K562 (cell line): ENCODE results near the gene KIF3A. TPM values are rescaled to one million over a fixed set of nuclear protein-coding genes. Genes with fewer than 3 reads are reported as not detected.

Source experiments
- ATAC-seq: fragments of 200-7000 bp; cut with Tn5 transposase; 3 replicates; pipeline ENCODE4 v1.9.1; 2020; ENCODE audit warnings: moderate library complexity
- BruUV-seq: library from RNA; stranded (reverse); fragments of 400-500 nt; replicated peaks from 2 replicates; lab custom pipeline; 2021; lab: Mats Ljungman, UMichigan
- CTCF ChIA-PET: fragments of 300-600 bp; formaldehyde crosslinking; extraction: SDS; loops from one replicate; lab custom pipeline; 2021; ENCODE audit warnings: low intra/inter-chr PET ratio; lab: Yijun Ruan, JAX
- POLR2A ChIA-PET: fragments of 300-600, 350-650 bp; sonication (Branson Sonifier 250); formaldehyde crosslinking; extraction: SDS; loops from one replicate; lab custom pipeline; 2021; ENCODE audit warnings: antibody characterized with exemption, inconsistent platforms; lab: Yijun Ruan, JAX
- DNase-seq, 4 experiments: peaks; one replicate each; pipeline versions ENCODE4 v3.0.0 to v3.0.0-alpha.2; 2011 to 2018; ENCODE audit warnings: low spot score in 3 of 4, mixed read lengths in 3 of 4; ENCODE audit errors: extremely low read depth in 1 of 4
- FAIRE-seq: peaks from 2 replicates; lab custom pipeline; 2011; peaks lifted over from hg19 to GRCh38; lab: Jason Lieb, UNC
- H2AFZ ChIP-seq: 2 replicates; pipeline ENCODE4 v1.6.0; 2011; ENCODE audit warnings: low read depth, low read length, control low read depth, inconsistent platforms
- H3K27ac ChIP-seq: fragments of 200-600 bp; 3 replicates; pipeline ENCODE4 v1.8.0; 2011; ENCODE audit warnings: low read depth, mild to moderate bottlenecking, control low read depth, inconsistent platforms, low read length, moderate library complexity, mixed read lengths; ENCODE audit errors: extremely low read depth
- H3K27me3 ChIP-seq, 2 experiments: fragments of 300-600 bp in 1 of 2; 2 replicates in 1 of 2; 3 replicates in 1 of 2; pipeline versions ENCODE4 v1.6.0 to v1.8.0; 2011; ENCODE audit warnings: inconsistent platforms in 2 of 2, low read length in 2 of 2, mild to moderate bottlenecking in 1 of 2, mixed read lengths in 1 of 2, moderate library complexity in 1 of 2; ENCODE audit not compliant: control insufficient read depth in 2 of 2, insufficient read depth in 2 of 2
- H3K36me3 ChIP-seq: fragments of 300-600 bp; 3 replicates; pipeline ENCODE4 v1.8.0; 2011; ENCODE audit warnings: mild to moderate bottlenecking, low read length, inconsistent platforms; ENCODE audit not compliant: control insufficient read depth, insufficient read depth
- H3K4me1 ChIP-seq, 2 experiments: fragments of 200-600 bp in 1 of 2; replicated peaks in 1 of 2; 2 replicates in 1 of 2; 3 replicates in 1 of 2; pipeline versions ENCODE4 v1.5.1 to v1.8.0; 2011; ENCODE audit warnings: inconsistent platforms in 2 of 2, low read length in 2 of 2, mild to moderate bottlenecking in 1 of 2, mixed read lengths in 1 of 2, moderate library complexity in 1 of 2; ENCODE audit not compliant: control insufficient read depth in 2 of 2, insufficient read depth in 2 of 2
- H3K4me2 ChIP-seq: 2 replicates; pipeline ENCODE4 v1.6.1; 2011; ENCODE audit warnings: low read length, control low read depth, inconsistent platforms, mixed read lengths; ENCODE audit not compliant: insufficient read depth
- H3K4me3 ChIP-seq: fragments of 200-600 bp; sonication (generic), shearing (Covaris generic); 2 replicates; pipeline ENCODE4 v1.5.1; 2016; ENCODE audit warnings: control low read depth, inconsistent platforms
- H3K79me2 ChIP-seq: fragments of 200-600 bp; 3 replicates; pipeline ENCODE4 v1.8.0; 2011; ENCODE audit warnings: low read length, inconsistent platforms; ENCODE audit not compliant: control insufficient read depth, insufficient read depth
- H3K9ac ChIP-seq, 2 experiments: 2 replicates each; pipeline versions ENCODE4 v1.6.0 to v1.6.1; 2011; ENCODE audit warnings: low read depth in 2 of 2, low read length in 2 of 2, control low read depth in 1 of 2, inconsistent platforms in 1 of 2, mild to moderate bottlenecking in 1 of 2, mixed read lengths in 1 of 2; ENCODE audit not compliant: insufficient read depth in 1 of 2
- H3K9me1 ChIP-seq: one replicate; pipeline ENCODE4 v1.6.0; 2011; ENCODE audit warnings: inconsistent platforms, mild to moderate bottlenecking, low read length, moderate library complexity; ENCODE audit not compliant: control insufficient read depth, insufficient read depth
- H3K9me3 ChIP-seq: replicated peaks from 2 replicates; pipeline ENCODE4 v1.5.1; 2011; ENCODE audit warnings: low read depth, low read length, inconsistent platforms; ENCODE audit not compliant: control insufficient read depth, insufficient read depth
- H4K20me1 ChIP-seq: replicated peaks from 2 replicates; pipeline ENCODE4 v1.6.1; 2011; ENCODE audit warnings: low read length, inconsistent platforms, mixed read lengths; ENCODE audit not compliant: control insufficient read depth, insufficient read depth
- CBX5 ChIP-seq: IDR thresholded peaks from 2 replicates; pipeline ENCODE4 v1.6.1; 2014; ENCODE audit warnings: low read depth, borderline replicate concordance
- ETV5 ChIP-seq: sonication (generic); formaldehyde crosslinking; IDR thresholded peaks from 2 replicates; pipeline ENCODE4 v1.4.0; 2020; ENCODE audit warnings: low read depth, mild to moderate bottlenecking, missing genetic modification reagents
- FOXA1 ChIP-seq: fragments of 450-650 bp; IDR thresholded peaks from 2 replicates; pipeline ENCODE4 v1.6.1; 2016; ENCODE audit warnings: mild to moderate bottlenecking, borderline replicate concordance
- FOXJ3 ChIP-seq: sonication (generic); formaldehyde crosslinking; IDR thresholded peaks from 2 replicates; pipeline ENCODE4 v1.4.0; 2020; ENCODE audit warnings: mild to moderate bottlenecking, missing genetic modification reagents
- HCFC1 ChIP-seq: IDR thresholded peaks from 2 replicates; pipeline ENCODE4 v1.6.1; 2012; ENCODE audit warnings: low read depth, low read length, improper control_type of control experiment
- KLF6 ChIP-seq: fragments of 250-450 bp; sonication (Bioruptor Pico); IDR thresholded peaks from 2 replicates; pipeline ENCODE4 v1.4.0; 2020; ENCODE audit warnings: mild to moderate bottlenecking, moderate library complexity, borderline replicate concordance
- NFE2 ChIP-seq: IDR thresholded peaks from 2 replicates; pipeline ENCODE4 v1.6.1; 2014; ENCODE audit warnings: antibody characterized with exemption, low read depth
- PTBP1 ChIP-seq: fragments of 200-400 bp; formaldehyde crosslinking; IDR thresholded peaks from 2 replicates; pipeline ENCODE4 v1.6.1; 2017; ENCODE audit warnings: low read depth, low read length
- RAD21 ChIP-seq, 2 experiments: fragments of 250-450 bp in 1 of 2; fragments of 450-650 bp in 1 of 2; sonication (Bioruptor Pico) in 1 of 2; formaldehyde crosslinking in 1 of 2; IDR thresholded peaks in 1 of 2; conservative IDR thresholded peaks in 1 of 2; 2 replicates each; pipeline versions ENCODE4 v1.4.0 to v1.8.0; 2020 to 2022; ENCODE audit warnings: mild to moderate bottlenecking in 2 of 2, moderate library complexity in 1 of 2
- RBM14 ChIP-seq: fragments of 200-400 bp; formaldehyde crosslinking; IDR thresholded peaks from 2 replicates; pipeline ENCODE4 v1.6.1; 2018; ENCODE audit warnings: low read depth, mild to moderate bottlenecking, low read length, moderate library complexity, borderline replicate concordance; ENCODE audit not compliant: insufficient read depth
- RBM34 ChIP-seq: fragments of 200-400 bp; formaldehyde crosslinking; IDR thresholded peaks from 2 replicates; pipeline ENCODE4 v1.6.1; 2018; ENCODE audit warnings: low read length, borderline replicate concordance; ENCODE audit not compliant: insufficient read depth
- SMARCA5 ChIP-seq: fragments of 450-650 bp; IDR thresholded peaks from 2 replicates; pipeline ENCODE4 v1.6.1; 2016
- TARDBP ChIP-seq: fragments of 450-650 bp; IDR thresholded peaks from 2 replicates; pipeline ENCODE4 v1.6.1; 2016
- TBP ChIP-seq: optimal IDR thresholded peaks from 2 replicates; pipeline ENCODE3; 2011; ENCODE audit warnings: low read depth, low read length, improper control_type of control experiment
- ZFP36 ChIP-seq: fragments of 150-350 bp; IDR thresholded peaks from 2 replicates; pipeline ENCODE4 v1.6.1; 2018; ENCODE audit warnings: low read length, low read depth; ENCODE audit not compliant: partially characterized antibody
- ZNF174 ChIP-seq: fragments of 250-450 bp; sonication (Bioruptor Pico); IDR thresholded peaks from 2 replicates; pipeline ENCODE4 v1.4.0; 2020; ENCODE audit warnings: mild to moderate bottlenecking
- WGBS: fragments of 100-300 bp; shearing (Covaris generic); methylation state at CpG from one replicate; pipeline ENCODE4 v1.1.6; 2016; ENCODE audit warnings: low coverage, mixed read lengths; ENCODE audit not compliant: insufficient coverage; ENCODE audit errors: missing lambda C conversion rate; 5-methylcytosine and 5-hydroxymethylcytosine counted together
- in situ Hi-C: fragments of 300-500 bp; cut with MboI; formaldehyde crosslinking; loops from 4 replicates; pipeline ENCODE4 v1.15.0; 2018; ENCODE audit warnings: inconsistent platforms, mixed read lengths
- intact Hi-C: fragments of 100-400 bp; cut with micrococcal nuclease; formaldehyde crosslinking; loops from 2 replicates; pipeline ENCODE4 v1.14.2; 2022
- polyA plus RNA-seq, 8 experiments: library from polyadenylated mRNA; depleted of rRNA in 4 of 8; stranded (reverse) in 5 of 8; unstranded in 3 of 8; fragments of >200 nt; fragmentation: Nextera tagmentation in 2 of 8; fragmentation: Illumina TruSeq in 1 of 8; extraction: Ambion mirVana in 2 of 8; extraction: Trizol in 1 of 8; gene quantifications; 2 replicates each; pipeline versions ENCODE4 v1.2.1 to v1.2.3, GENCODE V29; 2011 to 2014; ENCODE audit warnings: inconsistent platforms in 1 of 8, missing spikeins in 1 of 8
- total RNA-seq, 7 experiments: library from RNA; depleted of rRNA in 6 of 7; stranded (reverse); fragments of >200 nt in 6 of 7; fragmentation: Illumina TruSeq in 2 of 7; extraction: Trizol in 2 of 7; gene quantifications; 2 replicates each; pipeline versions ENCODE4 v1.2.1 to v1.2.3, GENCODE V29; 2011 to 2021; ENCODE audit warnings: low replicate concordance in 1 of 7
- TF ChIP-seq, protein P1 (sequence below): fragments of 450-650 bp; formaldehyde crosslinking; IDR thresholded peaks from 2 replicates; pipeline ENCODE4 v1.4.0; 2020; ENCODE audit warnings: mild to moderate bottlenecking, moderate library complexity
- TF ChIP-seq, protein P2 (sequence below): fragments of 450-650 bp; IDR thresholded peaks from 2 replicates; pipeline ENCODE4 v1.6.1; 2016; ENCODE audit warnings: antibody characterized with exemption

Gene KIF3A
- total and polyA plus RNA-seq, 9 of the 15 experiments (the other 6 are each of a cell fraction or from before 2014, with no cell fraction given) = 1.5 to 7.8 (median 6.0) TPM

DNA sequence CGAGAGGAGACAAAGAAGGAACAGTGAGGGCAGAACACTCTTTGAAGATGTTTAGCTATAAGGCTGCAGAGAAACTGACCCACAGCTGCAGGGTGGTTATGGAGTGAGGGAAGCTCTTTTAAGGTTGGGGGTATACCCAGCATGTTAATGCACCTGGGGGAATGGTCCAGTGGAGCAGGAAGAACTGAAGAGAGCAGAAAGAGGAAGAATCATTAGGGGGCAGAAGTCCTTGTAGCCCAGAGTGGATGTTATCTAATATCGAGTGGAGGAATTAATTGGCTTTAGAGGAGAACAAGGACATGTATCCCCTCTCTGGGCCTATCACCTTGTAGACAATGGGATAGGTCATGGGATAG is 55.9 kb downstream of the KIF3A start (continued):
- TF ChIP-seq ETV5 (no peak), KLF6 (no peak), TBP (no peak), HCFC1 (no peak)

DNA sequence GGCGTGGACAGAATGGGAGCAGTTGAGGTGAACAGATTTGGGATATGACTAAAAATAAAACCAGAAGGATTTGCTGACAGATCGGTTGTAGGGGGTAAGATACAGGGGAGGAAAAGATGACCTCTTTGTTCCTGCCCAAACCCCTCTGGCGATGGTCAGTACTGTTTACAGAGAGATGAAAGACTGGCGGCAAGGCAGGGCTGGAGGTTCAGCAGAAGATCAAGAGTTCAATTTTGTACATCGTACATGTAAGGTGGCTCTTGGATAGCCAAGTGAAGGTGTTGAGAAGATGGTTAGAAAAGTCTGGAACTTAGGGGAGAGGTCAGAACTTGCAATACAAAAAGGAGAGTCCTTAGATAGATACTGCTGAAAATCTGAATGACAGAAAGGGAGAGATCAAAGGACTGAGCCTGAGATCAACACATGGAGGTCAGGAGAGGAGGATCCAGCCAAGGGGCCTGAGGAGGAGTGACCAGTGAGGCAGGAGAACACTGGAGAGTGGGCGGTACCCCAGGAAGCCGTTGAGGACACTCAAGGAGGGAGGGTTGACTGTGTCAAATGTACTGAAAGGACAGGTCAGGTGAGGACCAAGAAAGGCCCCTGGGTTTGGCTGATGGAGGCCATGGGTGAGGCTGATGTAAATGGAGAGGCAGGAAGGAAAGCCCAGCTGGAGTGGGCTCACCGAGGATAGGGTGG is 56.4 kb downstream of the KIF3A start:
- H3K27me3 ChIP-seq = no peaks in the 10 kb centered on the region
- H3K4me1 ChIP-seq = peaks cover 7 to 39% of the 10 kb centered on the region in 2 experiments
- peak; percentile 54 for ATAC-seq
- H3K9me1 ChIP-seq = no peaks in the 10 kb centered on the region
- BruUV-seq = no TSS peak
- ChIA-PET POLR2A (interaction anchor here (0.7 kb wide), 1 partner anchor 9 kb away, joined by 5 read pairs; no protein-coding TSS in a partner anchor), CTCF (no interaction called here)
- H3K9me3 ChIP-seq = no peaks in the 10 kb centered on the region
- FAIRE-seq = no peak
- H3K9ac ChIP-seq = no peak overlapping the region
- no peak overlapping the region for H3K4me2 ChIP-seq
- no peaks in the 10 kb centered on the region for H3K79me2 ChIP-seq
- intact Hi-C loops = no loop called here
- peak in 2 of 4 experiments; percentile 14 to 51 for DNase-seq
- H3K4me3 ChIP-seq = no peak overlapping the region
- H3K36me3 ChIP-seq = no peaks in the 10 kb centered on the region
- H4K20me1 ChIP-seq = no peaks in the 10 kb centered on the region
- peak overlapping the region; percentile 56 for H2AFZ ChIP-seq
- 74% methylated on average over 8 of the region's 8 CpGs for WGBS
- in situ Hi-C loops = no loop called here
- no peak overlapping the region for H3K27ac ChIP-seq
- TF ChIP-seq, protein P1, sequence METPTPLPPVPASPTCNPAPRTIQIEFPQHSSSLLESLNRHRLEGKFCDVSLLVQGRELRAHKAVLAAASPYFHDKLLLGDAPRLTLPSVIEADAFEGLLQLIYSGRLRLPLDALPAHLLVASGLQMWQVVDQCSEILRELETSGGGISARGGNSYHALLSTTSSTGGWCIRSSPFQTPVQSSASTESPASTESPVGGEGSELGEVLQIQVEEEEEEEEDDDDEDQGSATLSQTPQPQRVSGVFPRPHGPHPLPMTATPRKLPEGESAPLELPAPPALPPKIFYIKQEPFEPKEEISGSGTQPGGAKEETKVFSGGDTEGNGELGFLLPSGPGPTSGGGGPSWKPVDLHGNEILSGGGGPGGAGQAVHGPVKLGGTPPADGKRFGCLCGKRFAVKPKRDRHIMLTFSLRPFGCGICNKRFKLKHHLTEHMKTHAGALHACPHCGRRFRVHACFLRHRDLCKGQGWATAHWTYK = no peak
- TF ChIP-seq NFE2 (no peak), FOXJ3 (CRISPR knock-in tag) (no peak), CBX5 (no peak), ZFP36 (no peak), TBP (no peak), RBM34 (no peak), FOXA1 (no peak), RAD21 (CRISPR knock-in tag; conservative IDR thresholded peaks at IDR 0.05 in 1 of 2, IDR thresholded peaks at IDR 0.05 in 1 of 2) (no peak), SMARCA5 (no peak), TARDBP (no peak), RBM14 (no peak), PTBP1 (no peak), ZNF174 (CRISPR knock-in tag) (no peak)
- TF ChIP-seq, protein P2, sequence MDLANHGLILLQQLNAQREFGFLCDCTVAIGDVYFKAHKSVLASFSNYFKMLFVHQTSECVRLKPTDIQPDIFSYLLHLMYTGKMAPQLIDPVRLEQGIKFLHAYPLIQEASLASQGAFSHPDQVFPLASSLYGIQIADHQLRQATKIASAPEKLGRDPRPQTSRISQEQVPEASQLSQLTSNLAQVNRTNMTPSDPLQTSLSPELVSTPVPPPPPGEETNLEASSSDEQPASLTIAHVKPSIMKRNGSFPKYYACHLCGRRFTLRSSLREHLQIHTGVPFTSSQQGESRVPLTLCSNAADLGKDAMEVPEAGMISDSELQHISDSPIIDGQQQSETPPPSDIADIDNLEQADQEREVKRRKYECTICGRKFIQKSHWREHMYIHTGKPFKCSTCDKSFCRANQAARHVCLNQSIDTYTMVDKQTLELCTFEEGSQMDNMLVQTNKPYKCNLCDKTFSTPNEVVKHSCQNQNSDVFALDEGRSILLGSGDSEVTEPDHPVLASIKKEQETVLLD = no peak
